SIG-M5 (cell line): ENCODE measurements around the gene KRT28.

Source experiments
- DNase-seq: peaks from one replicate; lab custom pipeline; 2025; lab: John Stamatoyannopoulos, UW

The KRT28 gene

GRCh38 chr17:40799859-40800258, at the start of gene KRT28:
KRT28 (minus strand) TSS chr17:40799959; CDS start chr17:40799893, 66 bp downstream.
- no peak for DNase-seq

GRCh38 chr17:40848583-40849235, 49.0 kb upstream of the KRT28 start:
- DNase-seq = no peak

- no peak for DNase-seq
Measured at GRCh38 chr17:40846515-40847144, 46.9 kb upstream of the KRT28 start.

- no peak for DNase-seq
Measured at GRCh38 chr17:40844671-40845107, 44.9 kb upstream of the KRT28 start.

- DNase-seq = no peak
Measured at GRCh38 chr17:40843242-40843641, 43.5 kb upstream of the KRT28 start.

GRCh38 chr17:40841246-40841645, 41.5 kb upstream of the KRT28 start:
- DNase-seq = no peak

GRCh38 chr17:40839194-40839593, 39.4 kb upstream of the KRT28 start:
- DNase-seq = no peak

- no peak for DNase-seq
Measured at GRCh38 chr17:40836020-40836419, 36.3 kb upstream of the KRT28 start.

GRCh38 chr17:40833882-40834281, 34.1 kb upstream of the KRT28 start:
- DNase-seq = no peak

GRCh38 chr17:40832840-40833239, 33.1 kb upstream of the KRT28 start:
- DNase-seq = no peak

GRCh38 chr17:40830085-40830776, 30.5 kb upstream of the KRT28 start:
- DNase-seq = no peak

- DNase-seq = no peak
Measured at GRCh38 chr17:40828454-40829044, 28.8 kb upstream of the KRT28 start.

GRCh38 chr17:40827746-40828453, 28.1 kb upstream of the KRT28 start:
- no peak for DNase-seq

GRCh38 chr17:40825599-40825998, 25.8 kb upstream of the KRT28 start:
- no peak for DNase-seq

- no peak for DNase-seq
Measured at GRCh38 chr17:40824015-40824832, 24.5 kb upstream of the KRT28 start.

- no peak for DNase-seq
Measured at GRCh38 chr17:40822132-40822812, 22.5 kb upstream of the KRT28 start, which contains the start of gene KRT10. KRT10 (minus strand) TSS chr17:40822614; CDS start chr17:40822585, 29 bp downstream.

- no peak for DNase-seq
Measured at GRCh38 chr17:40821536-40821935, 21.8 kb upstream of the KRT28 start.

- no peak for DNase-seq
Measured at GRCh38 chr17:40820228-40820838, 20.6 kb upstream of the KRT28 start.

GRCh38 chr17:40819528-40820125, 19.9 kb upstream of the KRT28 start:
- DNase-seq = no peak
